K562 (cell line): ENCODE data around the gene IFI30. TPM values are rescaled to one million over a fixed set of nuclear protein-coding genes. Genes with fewer than 3 reads are reported as not detected.

Experiments used
- CHD2 ChIP-seq: IDR thresholded peaks from 2 replicates; pipeline ENCODE4 v1.6.1; 2011; ENCODE audit warnings: low read depth, low read length
- CREB1 ChIP-seq, 2 experiments: sonication (generic) in 1 of 2; formaldehyde crosslinking in 1 of 2; IDR thresholded peaks; 2 replicates each; pipeline versions ENCODE4 v1.6.1 to v1.8.0; 2012 to 2022; ENCODE audit warnings: inconsistent platforms in 1 of 2, mild to moderate bottlenecking in 1 of 2, missing genetic modification reagents in 1 of 2, moderate library complexity in 1 of 2
- CTBP1 ChIP-seq: fragments of 450-650 bp; IDR thresholded peaks from 2 replicates; pipeline ENCODE4 v1.6.1; 2016; ENCODE audit warnings: borderline replicate concordance
- EGR1 ChIP-seq: fragments of 450-650 bp; conservative IDR thresholded peaks from 2 replicates; pipeline ENCODE4 v1.6.1; 2017; ENCODE audit warnings: mild to moderate bottlenecking
- ESRRA ChIP-seq: fragments of 450-650 bp; IDR thresholded peaks from 2 replicates; pipeline ENCODE4 v1.6.1; 2014; ENCODE audit warnings: low read depth, mild to moderate bottlenecking, moderate library complexity, borderline replicate concordance
- FIP1L1 ChIP-seq: fragments of 200-400 bp; formaldehyde crosslinking; IDR thresholded peaks from 2 replicates; pipeline ENCODE4 v1.6.1; 2018; ENCODE audit warnings: mild to moderate bottlenecking, low read depth, low read length; ENCODE audit not compliant: poor library complexity, severe bottlenecking
- FOS ChIP-seq: IDR thresholded peaks from 3 replicates; pipeline ENCODE4 v1.6.1; 2011; ENCODE audit not compliant: insufficient read length; ENCODE audit errors: extremely low read depth
- HMGN3 ChIP-seq: IDR thresholded peaks from 2 replicates; pipeline ENCODE4 v1.6.1; 2011; ENCODE audit warnings: borderline replicate concordance, low read depth, mild to moderate bottlenecking, mixed read lengths, low read length; ENCODE audit not compliant: insufficient read length; ENCODE audit errors: extremely low read depth
- JUND ChIP-seq, 2 experiments: IDR thresholded peaks; 2 replicates in 1 of 2; 3 replicates in 1 of 2; pipeline ENCODE4 v1.6.1; 2011; ENCODE audit warnings: borderline replicate concordance in 2 of 2, low read depth in 2 of 2, low read length in 2 of 2, improper control_type of control experiment in 1 of 2, missing biosample characterization in 1 of 2, missing genetic modification characterization in 1 of 2, missing genetic modification reagents in 1 of 2
- NRF1 ChIP-seq, 2 experiments: fragments of 450-650 bp; IDR thresholded peaks in 1 of 2; conservative IDR thresholded peaks in 1 of 2; 2 replicates each; pipeline ENCODE4 v1.6.1; 2014; ENCODE audit warnings: mild to moderate bottlenecking in 2 of 2
- POLR2G ChIP-seq: fragments of 200-400 bp; formaldehyde crosslinking; IDR thresholded peaks from 2 replicates; pipeline ENCODE4 v1.6.1; 2017; ENCODE audit warnings: low read depth, mild to moderate bottlenecking, antibody characterized with exemption, low read length, moderate library complexity
- SP1 ChIP-seq: sonication (generic); formaldehyde crosslinking; IDR thresholded peaks from 2 replicates; pipeline ENCODE4 v1.8.1; 2022; ENCODE audit warnings: mild to moderate bottlenecking, missing genetic modification reagents
- SRF ChIP-seq, 2 experiments: fragments of 250-450, 450-650 bp in 1 of 2; sonication (Bioruptor Pico) in 1 of 2; sonication (generic) in 1 of 2; formaldehyde crosslinking; IDR thresholded peaks; 2 replicates each; pipeline versions ENCODE4 v1.5.0 to v1.5.1; 2020 to 2022; ENCODE audit warnings: mild to moderate bottlenecking in 1 of 2, missing genetic modification reagents in 1 of 2
- TRIM24 ChIP-seq, 2 experiments: fragments of 450-650 bp; IDR thresholded peaks; 2 replicates each; pipeline ENCODE4 v1.6.1; 2016
- ZNF347 ChIP-seq: fragments of 450-650 bp; formaldehyde crosslinking; IDR thresholded peaks from 2 replicates; pipeline ENCODE4 v1.4.0; 2020; ENCODE audit warnings: low read depth, mild to moderate bottlenecking, moderate library complexity
- polyA plus RNA-seq, 8 experiments: library from polyadenylated mRNA; depleted of rRNA in 4 of 8; stranded (reverse) in 5 of 8; unstranded in 3 of 8; fragments of >200 nt; fragmentation: Nextera tagmentation in 2 of 8; fragmentation: Illumina TruSeq in 1 of 8; extraction: Ambion mirVana in 2 of 8; extraction: Trizol in 1 of 8; gene quantifications; 2 replicates each; pipeline versions ENCODE4 v1.2.1 to v1.2.3, GENCODE V29; 2011 to 2014; ENCODE audit warnings: inconsistent platforms in 1 of 8, missing spikeins in 1 of 8
- total RNA-seq, 7 experiments: library from RNA; depleted of rRNA in 6 of 7; stranded (reverse); fragments of >200 nt in 6 of 7; fragmentation: Illumina TruSeq in 2 of 7; extraction: Trizol in 2 of 7; gene quantifications; 2 replicates each; pipeline versions ENCODE4 v1.2.1 to v1.2.3, GENCODE V29; 2011 to 2021; ENCODE audit warnings: low replicate concordance in 1 of 7
- TF ChIP-seq, protein P1 (sequence below): fragments of 450-650 bp; IDR thresholded peaks from 2 replicates; pipeline ENCODE4 v1.6.1; 2016
- TF ChIP-seq, protein P2 (sequence below): sonication (generic); formaldehyde crosslinking; IDR thresholded peaks from 2 replicates; pipeline ENCODE4 v1.8.1; 2023; ENCODE audit warnings: mild to moderate bottlenecking, missing genetic modification reagents
- TF ChIP-seq, protein P3 (sequence below): sonication (generic); formaldehyde crosslinking; IDR thresholded peaks from 2 replicates; pipeline ENCODE4 v1.9.0; 2022; ENCODE audit warnings: mild to moderate bottlenecking, missing genetic modification reagents
- TF ChIP-seq, protein P4 (sequence below), 2 experiments: IDR thresholded peaks in 1 of 2; conservative IDR thresholded peaks in 1 of 2; 2 replicates each; pipeline ENCODE4 v1.6.1; 2016; ENCODE audit warnings: low read depth in 2 of 2, mild to moderate bottlenecking in 1 of 2, missing compliant biosample characterization in 1 of 2, missing genetic modification characterization in 1 of 2, moderate library complexity in 1 of 2

The IFI30 gene
- total and polyA plus RNA-seq, 9 of the 15 experiments (the other 6 are each of a cell fraction or from before 2014, with no cell fraction given): 63.7 to 430 (median 109) TPM

DNA sequence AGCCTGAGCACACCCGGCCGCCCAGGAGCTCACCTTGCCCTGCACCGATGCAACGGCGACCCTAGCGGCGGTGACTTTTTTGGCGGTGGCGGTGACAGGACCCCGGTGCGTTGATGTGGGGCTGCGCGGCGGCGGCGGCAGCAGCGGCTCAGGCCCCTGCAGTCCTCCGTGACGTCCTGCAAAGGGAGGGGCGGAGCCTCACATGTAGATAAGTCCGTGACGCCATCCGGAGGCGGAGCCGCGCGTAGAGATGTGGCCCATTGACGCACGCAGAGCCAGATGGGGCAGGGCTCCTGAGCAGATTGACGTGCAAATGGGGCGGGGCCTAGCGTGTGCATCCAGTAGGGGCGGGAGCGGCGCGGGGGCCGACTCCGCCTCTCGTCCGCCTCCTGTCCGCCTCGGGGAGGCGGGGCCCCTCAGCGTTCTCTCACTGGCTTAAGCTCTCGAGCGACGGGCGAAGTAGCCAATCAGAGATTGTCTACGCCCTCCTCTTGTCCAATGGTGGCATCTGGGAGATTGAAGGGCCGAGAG, 30.3 kb downstream of the IFI30 start, which contains the start of gene RAB3A (continued):
- TF ChIP-seq SRF (CRISPR knock-in tag; IDR thresholded peaks at IDR 0.05): 0 out of 4 replicates have a peak, but pooled peaks of 1 of the 2 experiments have one; percentile 45
- TF ChIP-seq CREB1 (IDR thresholded peaks at IDR 0.05): peak; percentile 91
- TF ChIP-seq CREB1 (CRISPR knock-in tag; IDR thresholded peaks at IDR 0.05): peak; percentile 94
- peak; percentile 37; the same call in 1 of the 2 replicates for TF ChIP-seq JUND (IDR thresholded peaks at IDR 0.05; ENCODE audit: borderline replicate concordance, low read depth, low read length)
- no peak for TF ChIP-seq JUND (tag; IDR thresholded peaks at IDR 0.05; ENCODE audit: borderline replicate concordance, low read depth, low read length)
- peak; percentile 100 for TF ChIP-seq FOS
- no peak for TF ChIP-seq TRIM24 (IDR thresholded peaks at IDR 0.05)
- peak; percentile 60 for TF ChIP-seq CTBP1
- TF ChIP-seq NRF1 (conservative IDR thresholded peaks at IDR 0.05 in 1 of 2, IDR thresholded peaks at IDR 0.05 in 1 of 2): peak; percentile 90 to 92
- TF ChIP-seq HMGN3: peak; percentile 39
- TF ChIP-seq POLR2G: peak; percentile 38; the same call in 1 of the 2 replicates
- peak; percentile 65; the same call in 1 of the 2 replicates for TF ChIP-seq ESRRA
- peak; percentile 34 for TF ChIP-seq FIP1L1
- TF ChIP-seq, protein P1, sequence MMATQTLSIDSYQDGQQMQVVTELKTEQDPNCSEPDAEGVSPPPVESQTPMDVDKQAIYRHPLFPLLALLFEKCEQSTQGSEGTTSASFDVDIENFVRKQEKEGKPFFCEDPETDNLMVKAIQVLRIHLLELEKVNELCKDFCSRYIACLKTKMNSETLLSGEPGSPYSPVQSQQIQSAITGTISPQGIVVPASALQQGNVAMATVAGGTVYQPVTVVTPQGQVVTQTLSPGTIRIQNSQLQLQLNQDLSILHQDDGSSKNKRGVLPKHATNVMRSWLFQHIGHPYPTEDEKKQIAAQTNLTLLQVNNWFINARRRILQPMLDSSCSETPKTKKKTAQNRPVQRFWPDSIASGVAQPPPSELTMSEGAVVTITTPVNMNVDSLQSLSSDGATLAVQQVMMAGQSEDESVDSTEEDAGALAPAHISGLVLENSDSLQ: peak; percentile 100
- no peak for TF ChIP-seq ZNF347 (CRISPR knock-in tag)
- TF ChIP-seq, protein P2, sequence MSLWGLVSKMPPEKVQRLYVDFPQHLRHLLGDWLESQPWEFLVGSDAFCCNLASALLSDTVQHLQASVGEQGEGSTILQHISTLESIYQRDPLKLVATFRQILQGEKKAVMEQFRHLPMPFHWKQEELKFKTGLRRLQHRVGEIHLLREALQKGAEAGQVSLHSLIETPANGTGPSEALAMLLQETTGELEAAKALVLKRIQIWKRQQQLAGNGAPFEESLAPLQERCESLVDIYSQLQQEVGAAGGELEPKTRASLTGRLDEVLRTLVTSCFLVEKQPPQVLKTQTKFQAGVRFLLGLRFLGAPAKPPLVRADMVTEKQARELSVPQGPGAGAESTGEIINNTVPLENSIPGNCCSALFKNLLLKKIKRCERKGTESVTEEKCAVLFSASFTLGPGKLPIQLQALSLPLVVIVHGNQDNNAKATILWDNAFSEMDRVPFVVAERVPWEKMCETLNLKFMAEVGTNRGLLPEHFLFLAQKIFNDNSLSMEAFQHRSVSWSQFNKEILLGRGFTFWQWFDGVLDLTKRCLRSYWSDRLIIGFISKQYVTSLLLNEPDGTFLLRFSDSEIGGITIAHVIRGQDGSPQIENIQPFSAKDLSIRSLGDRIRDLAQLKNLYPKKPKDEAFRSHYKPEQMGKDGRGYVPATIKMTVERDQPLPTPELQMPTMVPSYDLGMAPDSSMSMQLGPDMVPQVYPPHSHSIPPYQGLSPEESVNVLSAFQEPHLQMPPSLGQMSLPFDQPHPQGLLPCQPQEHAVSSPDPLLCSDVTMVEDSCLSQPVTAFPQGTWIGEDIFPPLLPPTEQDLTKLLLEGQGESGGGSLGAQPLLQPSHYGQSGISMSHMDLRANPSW (CRISPR knock-in tag): 0 out of 2 replicates have a peak, but pooled peaks have one; percentile 57
- TF ChIP-seq, protein P3, sequence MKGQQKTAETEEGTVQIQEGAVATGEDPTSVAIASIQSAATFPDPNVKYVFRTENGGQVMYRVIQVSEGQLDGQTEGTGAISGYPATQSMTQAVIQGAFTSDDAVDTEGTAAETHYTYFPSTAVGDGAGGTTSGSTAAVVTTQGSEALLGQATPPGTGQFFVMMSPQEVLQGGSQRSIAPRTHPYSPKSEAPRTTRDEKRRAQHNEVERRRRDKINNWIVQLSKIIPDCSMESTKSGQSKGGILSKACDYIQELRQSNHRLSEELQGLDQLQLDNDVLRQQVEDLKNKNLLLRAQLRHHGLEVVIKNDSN: peak; percentile 55; the same call in 1 of the 2 replicates
- TF ChIP-seq, protein P4, sequence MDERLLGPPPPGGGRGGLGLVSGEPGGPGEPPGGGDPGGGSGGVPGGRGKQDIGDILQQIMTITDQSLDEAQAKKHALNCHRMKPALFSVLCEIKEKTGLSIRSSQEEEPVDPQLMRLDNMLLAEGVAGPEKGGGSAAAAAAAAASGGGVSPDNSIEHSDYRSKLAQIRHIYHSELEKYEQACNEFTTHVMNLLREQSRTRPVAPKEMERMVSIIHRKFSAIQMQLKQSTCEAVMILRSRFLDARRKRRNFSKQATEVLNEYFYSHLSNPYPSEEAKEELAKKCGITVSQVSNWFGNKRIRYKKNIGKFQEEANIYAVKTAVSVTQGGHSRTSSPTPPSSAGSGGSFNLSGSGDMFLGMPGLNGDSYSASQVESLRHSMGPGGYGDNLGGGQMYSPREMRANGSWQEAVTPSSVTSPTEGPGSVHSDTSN (CRISPR knock-in tag; IDR thresholded peaks at IDR 0.05; ENCODE audit: low read depth): peak; percentile 97
- TF ChIP-seq, protein P4 (tag; conservative IDR thresholded peaks at IDR 0.05; ENCODE audit: low read depth): peak; percentile 99
- peak; percentile 93 for TF ChIP-seq CHD2
- peak; percentile 99 for TF ChIP-seq SP1 (CRISPR knock-in tag)
- TF ChIP-seq EGR1: peak; percentile 57
